ENCODE results near the gene CAMK2N2. TPM values are rescaled to one million over a fixed set of nuclear protein-coding genes. Genes with fewer than 3 reads are reported as not detected.

CAMK2N2 gene
- 1.1 TPM for total RNA-seq

GRCh38 chr3:184261270-184261853 is at the start of gene CAMK2N2:
CAMK2N2 (minus strand) TSS chr3:184261553; CDS start chr3:184261285, 268 bp downstream.

GRCh38 chr3:184298759-184299487 is 37.6 kb upstream of the CAMK2N2 start, which contains the start of gene PSMD2:
PSMD2 (plus strand) TSS chr3:184299241; CDS start chr3:184299267, 26 bp downstream.

DNA sequence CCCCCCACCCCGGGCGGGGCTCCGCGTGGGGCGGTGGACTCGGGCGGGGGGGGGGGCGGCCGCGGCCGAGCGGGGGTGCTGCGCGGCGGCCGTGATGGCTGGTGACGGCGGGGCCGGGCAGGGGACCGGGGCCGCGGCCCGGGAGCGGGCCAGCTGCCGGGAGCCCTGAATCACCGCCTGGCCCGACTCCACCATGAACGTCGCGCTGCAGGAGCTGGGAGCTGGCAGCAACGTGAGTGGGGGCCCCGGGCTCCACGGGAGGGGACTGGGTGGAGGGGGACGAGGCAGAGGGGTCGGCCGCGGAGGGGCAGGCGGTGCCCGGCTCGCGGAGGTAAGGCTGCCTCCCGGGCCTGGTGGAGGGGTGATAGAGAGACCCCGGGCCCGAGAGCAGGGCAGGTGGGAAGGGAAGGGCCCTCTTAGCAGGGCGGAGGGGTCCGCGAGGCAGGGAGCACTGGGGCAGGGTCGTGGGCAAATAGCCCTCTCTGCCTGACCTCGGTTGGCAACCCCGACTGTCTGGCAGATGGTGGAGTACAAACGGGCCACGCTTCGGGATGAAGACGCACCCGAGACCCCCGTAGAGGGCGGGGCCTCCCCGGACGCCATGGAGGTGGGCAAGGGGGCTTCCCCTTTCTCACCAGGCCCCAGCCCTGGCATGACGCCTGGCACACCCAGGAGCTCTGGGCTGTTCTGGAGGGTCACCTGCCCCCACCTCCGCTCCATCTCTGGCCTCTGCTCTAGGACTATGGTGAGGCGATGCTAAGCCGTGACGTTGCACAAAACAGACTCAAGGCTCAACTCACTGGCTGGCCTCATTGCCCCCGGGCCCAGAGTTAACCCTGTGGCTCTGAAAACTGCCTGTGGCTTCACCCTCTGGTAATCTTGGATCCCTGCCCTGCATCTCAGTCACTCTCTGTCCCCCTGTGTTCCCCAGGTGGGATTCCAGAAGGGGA is 14.9 kb upstream of the CAMK2N2 start, which contains the start of gene ECE2:
TSS of gene ECE2 (plus strand) at position 62 of the 950 bp plus-strand sequence. CDS start at position 194, 132 bp downstream.

DNA sequence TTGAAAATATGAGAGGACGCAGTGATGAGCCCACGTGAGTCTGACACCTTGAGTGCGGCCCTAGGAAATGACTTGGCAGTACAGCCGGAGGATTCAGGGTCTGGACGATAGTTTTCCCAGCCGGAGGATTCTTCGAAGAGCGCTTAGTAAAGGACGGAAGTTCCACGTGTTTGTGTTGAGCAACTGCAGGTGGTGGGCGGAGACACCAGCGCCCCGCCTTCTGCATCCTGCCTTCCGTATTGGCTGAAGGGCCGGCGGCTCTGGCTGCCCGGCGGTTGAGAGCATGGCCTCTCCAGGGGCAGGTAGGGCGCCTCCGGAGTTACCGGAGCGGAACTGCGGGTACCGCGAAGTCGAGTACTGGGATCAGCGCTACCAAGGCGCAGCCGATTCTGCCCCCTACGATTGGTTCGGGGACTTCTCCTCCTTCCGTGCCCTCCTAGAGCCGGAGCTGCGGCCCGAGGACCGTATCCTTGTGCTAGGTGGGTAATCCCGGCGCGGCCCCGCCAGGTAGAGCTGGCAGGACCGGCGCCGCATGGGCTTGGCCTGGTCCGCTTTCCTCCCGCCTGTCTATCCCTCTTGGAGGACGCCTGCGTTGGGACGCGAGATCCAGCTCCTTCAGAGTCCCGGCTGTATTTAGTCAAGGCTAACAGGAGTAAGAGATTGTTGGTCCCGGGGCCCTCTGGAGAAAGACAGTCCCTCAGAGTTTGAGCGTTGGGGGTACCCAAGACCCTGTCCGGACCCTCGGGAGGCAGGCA is 11.8 kb downstream of the CAMK2N2 start, which contains the start of gene EEF1AKMT4:
TSS of gene EEF1AKMT4 (plus strand) at position 261 of the 755 bp plus-strand sequence. CDS start at position 284, 23 bp downstream.

GRCh38 chr3:184248454-184249411 is 12.6 kb downstream of the CAMK2N2 start, which contains the start of gene ALG3:
ALG3 (minus strand) TSS chr3:184248962; CDS start chr3:184248940, 22 bp downstream.

GRCh38 chr3:184229394-184230080 is 31.8 kb downstream of the CAMK2N2 start, which contains the start of gene VWA5B2:
VWA5B2 (plus strand) TSS chr3:184229585; CDS start chr3:184230529, 944 bp downstream.

Other genes starting within 250 kb of the CAMK2N2 start
- 79.4 TPM for gene ABCC5, start 243.7 kb downstream of the CAMK2N2 start, total RNA-seq
- not detected for gene HTR3D, start 229.8 kb downstream of the CAMK2N2 start, total RNA-seq
- not detected for gene HTR3C, start 208.5 kb downstream of the CAMK2N2 start, total RNA-seq
- gene HTR3E, start 164.5 kb downstream of the CAMK2N2 start, total RNA-seq = not detected
- 44.0 TPM for gene EIF2B5, start 126.2 kb downstream of the CAMK2N2 start, total RNA-seq
- gene DVL3, start 106.2 kb downstream of the CAMK2N2 start, total RNA-seq = 66.6 TPM
- 273 TPM for gene AP2M1, start 86.7 kb downstream of the CAMK2N2 start, total RNA-seq
- 60.0 TPM for gene ABCF3, start 75.4 kb downstream of the CAMK2N2 start, total RNA-seq
- 1.2 TPM for gene VWA5B2, start 32.0 kb downstream of the CAMK2N2 start, total RNA-seq
- gene ALG3, start 12.6 kb downstream of the CAMK2N2 start, total RNA-seq = 27.2 TPM
- not detected for gene EEF1AKMT4, start 11.9 kb downstream of the CAMK2N2 start, total RNA-seq
- 2.0 TPM for gene ECE2, start 14.5 kb upstream of the CAMK2N2 start, total RNA-seq
- 236 TPM for gene PSMD2, start 37.7 kb upstream of the CAMK2N2 start, total RNA-seq
- gene EIF4G1, start 53.1 kb upstream of the CAMK2N2 start, total RNA-seq = 155 TPM
- 32.0 TPM for gene FAM131A, start 76.0 kb upstream of the CAMK2N2 start, total RNA-seq
- 11.0 TPM for gene CLCN2, start 100.1 kb upstream of the CAMK2N2 start, total RNA-seq
- gene POLR2H, start 100.2 kb upstream of the CAMK2N2 start, total RNA-seq = 62.1 TPM
- gene THPO, start 116.7 kb upstream of the CAMK2N2 start, total RNA-seq = not detected
- 26.8 TPM for gene CHRD, start 118.5 kb upstream of the CAMK2N2 start, total RNA-seq

Data from camera-type eye (tissue), 1 donor.